Measurements from ENCODE around the gene KCNC1.

Gene KCNC1

GRCh38 chr11:17796154-17796553 lies 61.6 kb downstream of the KCNC1 start:
- DNase-seq = no peak

GRCh38 chr11:17798253-17798652 lies 63.7 kb downstream of the KCNC1 start:
- DNase-seq = peak; percentile 72

GRCh38 chr11:17798716-17799115 lies 64.1 kb downstream of the KCNC1 start:
- no peak for DNase-seq

- no peak for DNase-seq
Observed at GRCh38 chr11:17799147-17799546, 64.6 kb downstream of the KCNC1 start.

GRCh38 chr11:17801166-17801565 lies 66.6 kb downstream of the KCNC1 start:
- DNase-seq = no peak

GRCh38 chr11:17802491-17802890 lies 67.9 kb downstream of the KCNC1 start:
- peak; percentile 95 for DNase-seq

GRCh38 chr11:17803754-17804334 lies 69.3 kb downstream of the KCNC1 start:
- DNase-seq = peak; percentile 75

- DNase-seq = no peak
Observed at GRCh38 chr11:17805043-17805442, 70.5 kb downstream of the KCNC1 start.

- no peak for DNase-seq
Observed at GRCh38 chr11:17805873-17806272, 71.3 kb downstream of the KCNC1 start.

- no peak for DNase-seq
Observed at GRCh38 chr11:17807034-17807433, 72.5 kb downstream of the KCNC1 start.

- no peak for DNase-seq
Observed at GRCh38 chr11:17810041-17810440, 75.5 kb downstream of the KCNC1 start.

- DNase-seq = peak; percentile 51
Observed at GRCh38 chr11:17810746-17811145, 76.2 kb downstream of the KCNC1 start.

GRCh38 chr11:17811352-17811751 lies 76.8 kb downstream of the KCNC1 start:
- peak; percentile 38 for DNase-seq

- peak; percentile 98 for DNase-seq
Observed at GRCh38 chr11:17812091-17812864, 77.7 kb downstream of the KCNC1 start.

- DNase-seq = no peak
Observed at GRCh38 chr11:17812865-17813187, 78.2 kb downstream of the KCNC1 start.

- DNase-seq = peak; percentile 39
Observed at GRCh38 chr11:17813391-17814059, 78.9 kb downstream of the KCNC1 start.

GRCh38 chr11:17814546-17814945 lies 80.0 kb downstream of the KCNC1 start:
- DNase-seq = no peak

GRCh38 chr11:17816232-17816931 lies 81.8 kb downstream of the KCNC1 start:
- DNase-seq = no peak

- DNase-seq = peak; percentile 30
Observed at GRCh38 chr11:17821648-17822400, 87.2 kb downstream of the KCNC1 start.

- no peak for DNase-seq
Observed at GRCh38 chr11:17822401-17822781, 87.8 kb downstream of the KCNC1 start.

- peak; percentile 70 for DNase-seq
Observed at GRCh38 chr11:17827006-17827405, 92.4 kb downstream of the KCNC1 start.

- DNase-seq = no peak
Observed at GRCh38 chr11:17828311-17828751, 93.8 kb downstream of the KCNC1 start.

- DNase-seq = no peak
Observed at GRCh38 chr11:17831228-17831627, 96.6 kb downstream of the KCNC1 start.

Data from NCI-H69 (cell line).